Activated B cell treated with CpG ODN at 0.5 μM for 24 hours (primary cell): ENCODE data around the gene HLA-DMB. TPM values are rescaled to one million over a fixed set of nuclear protein-coding genes. Genes with fewer than 3 reads are reported as not detected.

Experiments used
- ATAC-seq: fragments of 200-7000 bp; cut with Tn5 transposase; one replicate; pipeline ENCODE4 v1.10.0; 2021; ENCODE audit warnings: low read depth, mild to moderate bottlenecking, moderate library complexity
- CTCF ChIA-PET: fragments of 350-600 bp; sonication (Branson Sonifier 250); formaldehyde crosslinking; loops from one replicate; lab custom pipeline; 2021; ENCODE audit warnings: antibody characterized with exemption; lab: Charles Lee
- POLR2A ChIA-PET: fragments of 350-600 bp; sonication (Branson Sonifier 250); formaldehyde crosslinking; loops from one replicate; lab custom pipeline; 2021; ENCODE audit warnings: antibody characterized with exemption; lab: Charles Lee
- DNase-seq: peaks from one replicate; pipeline ENCODE4 v3.0.0; 2022
- H3K27ac Mint-ChIP-seq: one replicate; pipeline ENCODE4 v1.8.0; 2020; ENCODE audit warnings: mixed read lengths
- H3K27me3 Mint-ChIP-seq: one replicate; pipeline ENCODE4 v1.8.0; 2021; ENCODE audit warnings: mixed read lengths
- H3K36me3 Mint-ChIP-seq: one replicate; pipeline ENCODE4 v1.8.0; 2021; ENCODE audit warnings: low read depth, mixed read lengths
- H3K4me1 Mint-ChIP-seq: one replicate; pipeline ENCODE4 v1.8.0; 2021; ENCODE audit warnings: mixed read lengths
- H3K4me3 Mint-ChIP-seq: one replicate; pipeline ENCODE4 v1.8.0; 2020; ENCODE audit warnings: mild to moderate bottlenecking, mixed read lengths
- H3K9me3 Mint-ChIP-seq: one replicate; pipeline ENCODE4 v1.8.0; 2020; ENCODE audit warnings: mixed read lengths
- CTCF ChIP-seq: fragments of 200-600 bp; IDR thresholded peaks from one replicate; pipeline ENCODE4 v1.8.0; 2022; ENCODE audit warnings: antibody characterized with exemption, mild to moderate bottlenecking
- intact Hi-C: fragments of 100-400 bp; cut with micrococcal nuclease; formaldehyde crosslinking; loops from one replicate; pipeline ENCODE4 v1.15.1; 2024
- total RNA-seq: library from RNA; stranded (reverse); gene quantifications from 2 replicates; pipeline ENCODE4 v1.2.3, GENCODE V29; 2022

HLA-DMB gene
- total RNA-seq, 1 donor from 2014 or later: 365 TPM

GRCh38 chr6:32969685-32970412, 29.0 kb upstream of the HLA-DMB start:
- Mint-ChIP-seq H3K27ac (peak overlapping the region; percentile 99), H3K9me3 (no peaks in the 10 kb centered on the region), H3K4me1 (peaks cover 39% of the 10 kb centered on the region), H3K4me3 (peak overlapping the region; percentile 91), H3K36me3 (peaks cover 55% of the 10 kb centered on the region), H3K27me3 (no peaks in the 10 kb centered on the region)
- ChIA-PET POLR2A (interaction anchor here (0.6 to 14.0 kb wide), 41 partner anchors 13 to 779 kb away, joined by 3 to 1150 read pairs (median 19); partner anchors contain the start of genes B3GALT4, HLA-DMA, HLA-DMB and HLA-DOA), CTCF (interaction anchor here (0.5 to 11.4 kb wide), 7 partner anchors 14 to 87 kb away, joined by 3 to 151 read pairs (median 48); partner anchors contain the start of genes HLA-DMA and HLA-DMB)
- ATAC-seq (peak; percentile 1), DNase-seq (peak; percentile 75)
- no peak for TF ChIP-seq CTCF
- intact Hi-C loops: loop anchor here (2.0 to 10.0 kb wide), 5 partner anchors 303 to 775 kb away; partner anchors contain the start of genes HLA-DQB1, HLA-DRA and ZBTB22

DNA sequence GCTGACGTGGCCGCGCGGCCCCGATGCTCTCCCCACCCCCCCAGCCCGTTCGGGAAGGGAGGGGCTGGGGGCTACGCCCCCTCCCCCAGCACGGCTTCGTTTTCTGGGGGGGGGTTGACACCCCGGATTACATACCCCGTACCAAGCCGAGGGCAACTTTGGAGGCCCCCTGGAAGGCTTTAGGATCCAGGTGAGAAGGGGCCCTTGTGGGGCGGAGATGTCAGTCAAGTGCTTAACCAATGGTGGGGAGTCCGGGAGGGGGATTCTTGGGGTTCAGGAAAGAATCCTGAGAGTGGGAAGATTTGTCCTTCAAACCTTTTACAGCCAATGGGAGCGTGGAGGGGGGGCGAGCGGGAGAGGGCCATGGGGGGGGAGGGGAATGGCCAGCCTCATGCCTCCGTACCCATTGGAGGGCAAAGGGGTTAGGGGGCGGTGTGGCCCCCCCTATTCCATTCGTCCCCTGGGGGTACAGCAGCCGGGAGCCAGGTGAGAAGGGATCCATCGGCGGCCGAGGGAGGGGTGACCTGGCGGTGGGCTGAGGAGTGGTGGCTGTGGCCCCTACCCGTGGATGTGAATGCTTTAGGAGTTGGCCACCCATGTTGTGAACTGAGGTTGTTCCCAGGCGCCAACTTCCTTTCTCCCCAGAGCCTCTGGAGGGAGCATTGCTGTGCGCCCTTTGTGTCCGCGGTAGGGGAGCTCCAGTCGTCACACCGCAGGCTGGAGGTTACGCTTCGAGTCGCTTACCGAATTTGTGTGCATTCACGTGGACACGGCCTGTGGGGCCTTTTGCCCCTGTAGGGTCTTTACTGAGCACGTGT, 28.2 kb upstream of the HLA-DMB start:
- peak; percentile 12 for ATAC-seq
- intact Hi-C loops: loop anchor here (1.0 kb wide), 1 partner anchor 28 kb away; the partner anchor contains the start of gene HLA-DMB
- CTCF ChIA-PET: interaction anchor here (0.5 to 11.4 kb wide), 8 partner anchors 15 to 84 kb away, joined by 3 to 151 read pairs (median 25); partner anchors contain the start of genes HLA-DMA and HLA-DMB
- Mint-ChIP-seq H3K4me3 (peak overlapping the region; percentile 91), H3K4me1 (peaks cover 33% of the 10 kb centered on the region), H3K27me3 (no peaks in the 10 kb centered on the region), H3K36me3 (peaks cover 47% of the 10 kb centered on the region), H3K9me3 (no peaks in the 10 kb centered on the region), H3K27ac (peak overlapping the region; percentile 99)
- no peak for TF ChIP-seq CTCF
- peak; percentile 59 for DNase-seq
- POLR2A ChIA-PET: interaction anchor here (0.6 to 14.0 kb wide), 33 partner anchors 12 to 779 kb away, joined by 3 to 1150 read pairs (median 6); partner anchors contain the start of genes HLA-DMA, HLA-DMB, HLA-DOB and HLA-DPA1

GRCh38 chr6:32968093-32968866, 27.5 kb upstream of the HLA-DMB start, which contains the start of gene BRD2:
Gene BRD2, plus strand, starts transcription at chr6:32968594. Its CDS starts 4,305 bp downstream, at chr6:32972899.
- CTCF ChIA-PET: interaction anchor here (0.6 to 11.4 kb wide), 11 partner anchors 9 to 130 kb away, joined by 3 to 151 read pairs (median 12); partner anchors contain the start of genes HLA-DMA, HLA-DMB and TAP2
- TF ChIP-seq CTCF: no peak
- Mint-ChIP-seq H3K4me1 (peaks cover 35% of the 10 kb centered on the region), H3K4me3 (peak within 1 kb of the TSS; percentile 91), H3K36me3 (peaks cover 39% of the 10 kb centered on the region), H3K27me3 (no peaks in the 10 kb centered on the region), H3K9me3 (no peaks in the 10 kb centered on the region), H3K27ac (peak within 1 kb of the TSS; percentile 99)
- peak; percentile 40 for ATAC-seq
- POLR2A ChIA-PET: interaction anchor here (0.6 to 14.0 kb wide), 34 partner anchors 11 to 778 kb away, joined by 3 to 1150 read pairs (median 6); partner anchors contain the start of genes HLA-DMA, HLA-DMB, HLA-DOB and HLA-DPA1
- DNase-seq: peak; percentile 95
- intact Hi-C loops: loop anchor here (1.0 kb wide), 1 partner anchor 27 kb away; the partner anchor contains the start of gene HLA-DMB
